GM12878 (cell line): Measurements from ENCODE around the gene MIGA2. TPM values are rescaled to one million over a fixed set of nuclear protein-coding genes. Genes with fewer than 3 reads are reported as not detected.

Source experiments
- ATAC-seq: fragments of 200-7000 bp; cut with Tn5 transposase; 3 replicates; pipeline ENCODE4 v1.9.1; 2020; ENCODE audit warnings: mild to moderate bottlenecking, moderate library complexity
- BruUV-seq: library from RNA; stranded (reverse); fragments of 400-500 nt; replicated peaks from 2 replicates; lab custom pipeline; 2021; lab: Mats Ljungman, UMichigan
- CTCF ChIA-PET: fragments of 300-600 bp; sonication (Branson Sonifier 250); formaldehyde crosslinking; extraction: SDS; loops from one replicate; lab custom pipeline; 2021; ENCODE audit warnings: inconsistent platforms; lab: Yijun Ruan, JAX
- POLR2A ChIA-PET: fragments of 350-600 bp; formaldehyde crosslinking; extraction: SDS; loops from one replicate; lab custom pipeline; 2021; ENCODE audit warnings: inconsistent platforms; lab: Charles Lee
- RAD21 ChIA-PET: fragments of 300-600 bp; sonication (Branson Sonifier 250); formaldehyde crosslinking; loops from one replicate; lab custom pipeline; 2023; ENCODE audit warnings: antibody characterized with exemption; ENCODE audit not compliant: unreplicated experiment; lab: Charles Lee
- SMC1A ChIA-PET: fragments of 300-600 bp; sonication (Branson Sonifier 250); formaldehyde crosslinking; loops from one replicate; lab custom pipeline; 2023; ENCODE audit not compliant: unreplicated experiment, uncharacterized antibody; lab: Charles Lee
- DNase-seq: peaks from one replicate; pipeline ENCODE4 v3.0.0-alpha.2; 2011; ENCODE audit warnings: low read depth, low spot score
- FAIRE-seq: peaks from 3 replicates; lab custom pipeline; 2011; peaks lifted over from hg19 to GRCh38; lab: Jason Lieb, UNC
- H2AFZ ChIP-seq: 2 replicates; pipeline ENCODE4 v1.6.0; 2011; ENCODE audit warnings: low read depth, low read length, control low read depth; ENCODE audit not compliant: control insufficient read depth
- H3K27ac ChIP-seq: 2 replicates; pipeline ENCODE4 v1.5.1; 2011; ENCODE audit warnings: control low read depth; ENCODE audit not compliant: control insufficient read depth, insufficient read depth
- H3K27me3 ChIP-seq, 2 experiments: replicated peaks in 1 of 2; 2 replicates each; pipeline versions ENCODE4 v1.6.0 to v1.6.1; 2011; ENCODE audit warnings: low read length in 1 of 2; ENCODE audit not compliant: control insufficient read depth in 2 of 2, insufficient read depth in 2 of 2
- H3K36me3 ChIP-seq, 2 experiments: 2 replicates each; pipeline ENCODE4 v1.5.1; 2011; ENCODE audit warnings: low read length in 1 of 2; ENCODE audit not compliant: control insufficient read depth in 2 of 2, insufficient read depth in 2 of 2
- H3K4me1 ChIP-seq: 2 replicates; pipeline ENCODE4 v1.6.1; 2011; ENCODE audit warnings: mild to moderate bottlenecking, low read length, moderate library complexity, mixed read lengths; ENCODE audit not compliant: control insufficient read depth, insufficient read depth
- H3K4me2 ChIP-seq: 2 replicates; pipeline ENCODE4 v1.6.0; 2011; ENCODE audit warnings: control low read depth; ENCODE audit not compliant: control insufficient read depth, insufficient read depth
- H3K4me3 ChIP-seq: fragments of 200-600 bp; sonication (generic); 2 replicates; pipeline ENCODE4 v1.5.1; 2016
- H3K79me2 ChIP-seq: 2 replicates; pipeline ENCODE4 v1.6.0; 2011; ENCODE audit warnings: low read length; ENCODE audit not compliant: control insufficient read depth, insufficient read depth
- H3K9ac ChIP-seq: 2 replicates; pipeline ENCODE4 v1.8.0; 2011; ENCODE audit warnings: low read length, control low read depth, mixed read lengths; ENCODE audit not compliant: control insufficient read depth, insufficient read depth
- H3K9me3 ChIP-seq: replicated peaks from 3 replicates; pipeline ENCODE4 v1.5.1; 2011; ENCODE audit warnings: mild to moderate bottlenecking, low read length; ENCODE audit not compliant: control insufficient read depth, insufficient read depth
- H4K20me1 ChIP-seq: 2 replicates; pipeline ENCODE4 v1.6.0; 2011; ENCODE audit not compliant: control insufficient read depth, insufficient read depth
- EP300 ChIP-seq, 2 experiments: fragments of 150-350 bp in 1 of 2; IDR thresholded peaks; 2 replicates each; pipeline ENCODE4 v1.6.1; 2011 to 2012; ENCODE audit warnings: low read depth in 2 of 2, low read length in 2 of 2, borderline replicate concordance in 1 of 2, improper control_type of control experiment in 1 of 2, inconsistent platforms in 1 of 2; ENCODE audit not compliant: control insufficient read depth in 1 of 2
- HDAC6 ChIP-seq: fragments of 200-600 bp; sonication (generic); IDR thresholded peaks from one replicate; pipeline ENCODE4 v1.8.0; 2017; ENCODE audit warnings: antibody characterized with exemption; ENCODE audit not compliant: unreplicated experiment
- IRF5 ChIP-seq: fragments of 450-650 bp; IDR thresholded peaks from 2 replicates; pipeline ENCODE4 v1.6.1; 2017; ENCODE audit warnings: borderline replicate concordance
- KDM1A ChIP-seq: fragments of 200-600 bp; sonication (generic); IDR thresholded peaks from 2 replicates; pipeline ENCODE4 v1.6.1; 2016; ENCODE audit warnings: borderline replicate concordance
- KLF5 ChIP-seq: fragments of 450-650 bp; IDR thresholded peaks from 2 replicates; pipeline ENCODE4 v1.6.1; 2014; ENCODE audit warnings: mild to moderate bottlenecking; ENCODE audit not compliant: partially characterized antibody
- LARP7 ChIP-seq: fragments of 450-650 bp; IDR thresholded peaks from 2 replicates; pipeline ENCODE4 v1.6.1; 2017; ENCODE audit warnings: mild to moderate bottlenecking
- NR2C1 ChIP-seq: fragments of 450-650 bp; IDR thresholded peaks from 2 replicates; pipeline ENCODE4 v1.6.1; 2017; ENCODE audit warnings: antibody characterized with exemption, mild to moderate bottlenecking, moderate library complexity
- RUNX3 ChIP-seq: IDR thresholded peaks from 2 replicates; pipeline ENCODE4 v1.6.1; 2012; ENCODE audit warnings: low read length, inconsistent platforms
- SMAD1 ChIP-seq: fragments of 450-650 bp; IDR thresholded peaks from 2 replicates; pipeline ENCODE4 v1.6.1; 2018; ENCODE audit warnings: mild to moderate bottlenecking, low read depth; ENCODE audit not compliant: partially characterized antibody
- TARDBP ChIP-seq: IDR thresholded peaks from 2 replicates; pipeline ENCODE4 v1.6.1; 2016; ENCODE audit warnings: borderline replicate concordance
- WRNIP1 ChIP-seq: IDR thresholded peaks from 2 replicates; pipeline ENCODE4 v1.6.1; 2011; ENCODE audit warnings: low read depth, low read length, improper control_type of control experiment, borderline replicate concordance
- ZNF622 ChIP-seq: fragments of 450-650 bp; IDR thresholded peaks from 2 replicates; pipeline ENCODE4 v1.6.1; 2017; ENCODE audit warnings: mild to moderate bottlenecking, inconsistent platforms
- WGBS: methylation state at CpG from one replicate; pipeline ENCODE4 v1.1.6; 2016; ENCODE audit warnings: low lambda C conversion rate; ENCODE audit not compliant: insufficient replicate concordance, insufficient coverage; ENCODE audit errors: missing lambda C conversion rate; 5-methylcytosine and 5-hydroxymethylcytosine counted together
- in situ Hi-C: fragments of 300-500 bp; cut with MboI; formaldehyde crosslinking; loops from 9 replicates; pipeline ENCODE4 v1.14.3; 2018; ENCODE audit warnings: mixed read lengths
- intact Hi-C: fragments of 100-400 bp; cut with micrococcal nuclease; formaldehyde crosslinking; loops from one replicate; pipeline ENCODE4 v1.14.2; 2022; ENCODE audit not compliant: unreplicated experiment
- polyA plus RNA-seq, 11 experiments: library from polyadenylated mRNA; depleted of rRNA in 4 of 11; unstranded in 6 of 11; stranded (reverse) in 5 of 11; fragments of >200 nt; fragmentation: Nextera tagmentation in 4 of 11; fragmentation: Illumina TruSeq in 1 of 11; extraction: Ambion mirVana in 4 of 11; extraction: Trizol in 1 of 11; gene quantifications; 1 replicate in 1 of 11; 2 replicates in 10 of 11; pipeline versions ENCODE4 v1.2.1 to v1.2.3, GENCODE V29; 2011 to 2016; ENCODE audit warnings: inconsistent platforms in 2 of 11, missing spikeins in 2 of 11, low read depth in 1 of 11
- total RNA-seq, 4 experiments: library from RNA; depleted of rRNA in 3 of 4; stranded (reverse); fragments of >200 nt in 3 of 4; fragmentation: Illumina TruSeq in 1 of 4; extraction: Trizol in 1 of 4; gene quantifications; 2 replicates each; pipeline versions ENCODE4 v1.2.1 to v1.2.3, GENCODE V29; 2013 to 2021
- TF ChIP-seq, protein P1 (sequence below): IDR thresholded peaks from 2 replicates; pipeline ENCODE4 v1.6.1; 2011; ENCODE audit warnings: low read depth, mild to moderate bottlenecking, low read length, moderate library complexity, borderline replicate concordance; ENCODE audit errors: extremely low read depth
- TF ChIP-seq, protein P2 (sequence below): fragments of 450-650 bp; IDR thresholded peaks from 2 replicates; pipeline ENCODE4 v1.6.1; 2016; ENCODE audit warnings: mild to moderate bottlenecking

The MIGA2 gene
- total and polyA plus RNA-seq, 10 of the 15 experiments (the other 5 are each of a cell fraction or from before 2014, with no cell fraction given): 0.14 to 31.0 (median 12.7) TPM

DNA sequence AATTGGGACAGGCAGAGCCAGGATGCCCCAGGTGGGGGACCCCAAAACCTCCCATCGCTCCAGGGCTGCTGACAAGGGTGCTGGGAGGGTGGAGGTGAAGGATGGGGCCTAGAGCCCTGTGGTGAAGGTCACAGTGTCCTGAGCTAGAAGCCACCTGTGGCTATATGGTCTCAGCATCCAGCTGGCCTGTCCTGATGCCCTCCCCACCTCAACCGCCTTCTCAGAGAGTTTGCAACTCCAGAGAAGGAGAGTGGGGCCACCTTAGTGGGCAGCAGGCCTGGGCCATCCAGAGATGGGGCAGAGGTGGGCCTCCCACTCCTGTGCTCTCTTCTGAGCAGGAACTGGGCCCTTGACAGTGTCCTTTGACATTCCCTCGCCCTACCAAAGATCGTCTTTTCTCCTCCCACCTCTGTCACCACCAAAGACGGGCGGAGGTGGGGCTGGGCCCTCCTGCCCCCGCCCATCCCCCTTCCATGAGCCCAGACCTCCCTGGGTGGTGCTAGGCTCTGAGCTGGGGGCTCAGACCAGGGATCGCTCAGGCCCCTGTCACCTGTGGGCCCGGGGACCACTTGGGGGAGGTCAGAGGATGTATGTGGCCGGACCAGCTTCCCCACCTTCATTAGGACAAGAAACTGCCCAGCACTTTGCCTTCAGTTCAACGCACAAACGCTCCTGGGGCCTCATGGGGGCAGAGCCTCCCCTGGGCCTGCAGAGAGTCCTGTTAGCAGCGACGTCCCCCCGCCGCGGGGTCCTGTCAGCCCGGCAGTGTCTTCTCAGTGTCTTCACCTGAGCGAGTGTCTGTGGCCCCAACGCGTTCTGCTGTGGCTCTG is 34.5 kb downstream of the MIGA2 start:
- Histone ChIP-seq H3K79me2 (no peaks in the 10 kb centered on the region), H3K9me3 (no peaks in the 10 kb centered on the region), H3K4me2 (no peak overlapping the region), H3K36me3 (no peaks in the 10 kb centered on the region; a peak in 2 of 4 replicates), H2AFZ (no peak overlapping the region), H3K27me3 (no peaks in the 10 kb centered on the region), H3K9ac (no peak overlapping the region), H3K27ac (no peak overlapping the region), H3K4me1 (peaks cover 12% of the 10 kb centered on the region), H4K20me1 (no peaks in the 10 kb centered on the region), H3K4me3 (no peak overlapping the region)
- RAD21 ChIA-PET: no interaction called here
- DNase-seq: no peak
- BruUV-seq: no TSS peak
- WGBS: 91% methylated on average over 20 of the region's 21 CpGs
- TF ChIP-seq EP300 (IDR thresholded peaks at IDR 0.05; ENCODE audit: borderline replicate concordance in 1 of 2, control insufficient read depth in 1 of 2, low read depth in 2 of 2, low read length in 2 of 2): no peak
- TF ChIP-seq LARP7: no peak
- TF ChIP-seq, protein P1, sequence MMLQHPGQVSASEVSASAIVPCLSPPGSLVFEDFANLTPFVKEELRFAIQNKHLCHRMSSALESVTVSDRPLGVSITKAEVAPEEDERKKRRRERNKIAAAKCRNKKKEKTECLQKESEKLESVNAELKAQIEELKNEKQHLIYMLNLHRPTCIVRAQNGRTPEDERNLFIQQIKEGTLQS: no peak
- TF ChIP-seq, protein P2, sequence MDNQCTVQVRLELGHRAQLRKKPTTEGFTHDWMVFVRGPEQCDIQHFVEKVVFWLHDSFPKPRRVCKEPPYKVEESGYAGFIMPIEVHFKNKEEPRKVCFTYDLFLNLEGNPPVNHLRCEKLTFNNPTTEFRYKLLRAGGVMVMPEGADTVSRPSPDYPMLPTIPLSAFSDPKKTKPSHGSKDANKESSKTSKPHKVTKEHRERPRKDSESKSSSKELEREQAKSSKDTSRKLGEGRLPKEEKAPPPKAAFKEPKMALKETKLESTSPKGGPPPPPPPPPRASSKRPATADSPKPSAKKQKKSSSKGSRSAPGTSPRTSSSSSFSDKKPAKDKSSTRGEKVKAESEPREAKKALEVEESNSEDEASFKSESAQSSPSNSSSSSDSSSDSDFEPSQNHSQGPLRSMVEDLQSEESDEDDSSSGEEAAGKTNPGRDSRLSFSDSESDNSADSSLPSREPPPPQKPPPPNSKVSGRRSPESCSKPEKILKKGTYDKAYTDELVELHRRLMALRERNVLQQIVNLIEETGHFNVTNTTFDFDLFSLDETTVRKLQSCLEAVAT: no peak
- no peak for TF ChIP-seq KDM1A
- TF ChIP-seq SMAD1: no peak
- TF ChIP-seq ZNF622: no peak
- no peak for TF ChIP-seq WRNIP1
- TF ChIP-seq NR2C1: no peak
- TF ChIP-seq TARDBP: no peak
- no peak for TF ChIP-seq RUNX3
- no peak for TF ChIP-seq IRF5
- no peak for TF ChIP-seq KLF5
- no peak for TF ChIP-seq HDAC6
- CTCF ChIA-PET: no interaction called here
- SMC1A ChIA-PET: no interaction called here
- no peak for FAIRE-seq
- in situ Hi-C loops (no loop called here), intact Hi-C loops (no loop called here)
- POLR2A ChIA-PET: no interaction called here
- no peak for ATAC-seq
